Naive thymus-derived CD4-positive, alpha-beta T cell (primary cell): ENCODE results near the gene HOXA13. TPM values are rescaled to one million over a fixed set of nuclear protein-coding genes. Genes with fewer than 3 reads are reported as not detected.
A peak's percentile ranks its signal among the peaks of the same experiment; 100 is the strongest.

Source experiments
- ATAC-seq: fragments of 150-1000 bp; cut with Tn5 transposase; 2 replicates; pipeline ENCODE4 v1.10.0; 2021; ENCODE audit warnings: mild to moderate bottlenecking, moderate library complexity
- CTCF ChIA-PET: fragments of 350-600 bp; sonication (Branson Sonifier 250); formaldehyde crosslinking; loops from one replicate; lab custom pipeline; 2021; ENCODE audit warnings: antibody characterized with exemption; lab: Charles Lee
- POLR2A ChIA-PET: fragments of 350-600 bp; sonication (Branson Sonifier 250); formaldehyde crosslinking; loops from one replicate; lab custom pipeline; 2021; ENCODE audit warnings: antibody characterized with exemption, inconsistent platforms; lab: Charles Lee
- DNase-seq, 9 donors: peaks; one replicate each; pipeline versions ENCODE4 v3.0.0 to v3.0.0-alpha.2; 2020 to 2022; ENCODE audit warnings: mixed read lengths in 1 of 9
- H3K27ac ChIP-seq: one replicate; pipeline ENCODE4 v1.7.0; 2013; ENCODE audit warnings: mild to moderate bottlenecking, low read depth, low read length, moderate library complexity
- H3K27me3 ChIP-seq, 2 donors: one replicate each; pipeline ENCODE4 v1.7.0; 2013; ENCODE audit warnings: low read length in 2 of 2, mild to moderate bottlenecking in 2 of 2, moderate library complexity in 2 of 2; ENCODE audit not compliant: control insufficient read depth in 2 of 2, insufficient read depth in 2 of 2
- H3K36me3 ChIP-seq, 3 experiments: 1 replicate in 2 of 3; 2 replicates in 1 of 3; pipeline ENCODE4 v1.7.0; 2013; ENCODE audit warnings: low read length in 3 of 3, mild to moderate bottlenecking in 3 of 3, moderate library complexity in 1 of 3; ENCODE audit not compliant: insufficient read depth in 3 of 3, control insufficient read depth in 2 of 3
- H3K4me1 ChIP-seq, 2 donors: one replicate each; pipeline ENCODE4 v1.7.0; 2013; ENCODE audit warnings: low read length in 2 of 2, mild to moderate bottlenecking in 2 of 2, moderate library complexity in 1 of 2; ENCODE audit not compliant: control insufficient read depth in 2 of 2, insufficient read depth in 2 of 2
- H3K4me3 ChIP-seq: 2 replicates; pipeline ENCODE4 v1.7.0; 2013; ENCODE audit warnings: mild to moderate bottlenecking, low read length
- H3K9me3 ChIP-seq, 3 experiments: 1 replicate in 2 of 3; 2 replicates in 1 of 3; pipeline ENCODE4 v1.7.0; 2013; ENCODE audit warnings: low read length in 3 of 3; ENCODE audit not compliant: control insufficient read depth in 2 of 3
- H3K27ac Mint-ChIP-seq, 9 donors: one replicate each; pipeline ENCODE4 v1.8.0; 2020 to 2022; ENCODE audit warnings: mixed read lengths in 9 of 9, mild to moderate bottlenecking in 8 of 9, moderate library complexity in 5 of 9, inconsistent platforms in 2 of 9
- H3K27me3 Mint-ChIP-seq, 5 donors: one replicate each; pipeline ENCODE4 v1.8.0; 2021 to 2022; ENCODE audit warnings: mixed read lengths in 5 of 5, mild to moderate bottlenecking in 1 of 5
- H3K36me3 Mint-ChIP-seq, 5 donors: one replicate each; pipeline ENCODE4 v1.8.0; 2020 to 2022; ENCODE audit warnings: mixed read lengths in 5 of 5, mild to moderate bottlenecking in 3 of 5, inconsistent platforms in 1 of 5
- H3K4me1 Mint-ChIP-seq, 7 donors: one replicate each; pipeline ENCODE4 v1.8.0; 2020 to 2022; ENCODE audit warnings: mixed read lengths in 7 of 7, mild to moderate bottlenecking in 3 of 7, inconsistent platforms in 1 of 7
- H3K4me3 Mint-ChIP-seq, 10 donors: one replicate each; pipeline ENCODE4 v1.8.0; 2020 to 2022; ENCODE audit warnings: mild to moderate bottlenecking in 10 of 10, mixed read lengths in 10 of 10, moderate library complexity in 6 of 10, inconsistent platforms in 2 of 10
- H3K9me3 Mint-ChIP-seq, 11 donors: one replicate each; pipeline ENCODE4 v1.8.0; 2020 to 2022; ENCODE audit warnings: mixed read lengths in 11 of 11, mild to moderate bottlenecking in 4 of 11, inconsistent platforms in 1 of 11, moderate library complexity in 1 of 11
- intact Hi-C, 2 donors: fragments of 100-400 bp; cut with micrococcal nuclease; formaldehyde crosslinking; loops; one replicate each; pipeline ENCODE4 v1.15.1; 2023
- polyA plus RNA-seq, 2 donors: library from polyadenylated mRNA; unstranded; fragments of 300-500 nt; fragmentation: Illumina TruSeq; gene quantifications; one replicate each; pipeline ENCODE4 v1.2.3, GENCODE V29; 2021
- total RNA-seq, 6 experiments: library from RNA in 5 of 6; stranded (reverse) in 5 of 6; gene quantifications; 1 replicate in 5 of 6; 2 replicates in 1 of 6; pipeline ENCODE4 v1.2.3 and lab custom pipeline; 2021 to 2026

Gene HOXA13
- total and polyA plus RNA-seq, 7 experiments from 2014 or later = not detected

GRCh38 chr7:27213433-27214238, 13.7 kb upstream of the HOXA13 start:
- Mint-ChIP-seq H3K4me1 (peaks cover 0 to 19% (median 13%) of the 10 kb centered on the region in 7 donors), H3K27ac (no peak overlapping the region), H3K36me3 (no peaks in the 10 kb centered on the region), H3K4me3 (peak overlapping the region in 2 of 10 donors; percentile 26 to 40), H3K9me3 (peaks cover 0 to 1% (median 0%) of the 10 kb centered on the region in 11 donors), H3K27me3 (peaks cover 79 to 96% (median 87%) of the 10 kb centered on the region in 5 donors)
- ATAC-seq (no peak), DNase-seq (no peak)
- Histone ChIP-seq H3K36me3 (no peaks in the 10 kb centered on the region), H3K4me3 (no peak overlapping the region), H3K9me3 (no peaks in the 10 kb centered on the region), H3K27ac (no peak overlapping the region), H3K4me1 (peaks cover 4 to 7% of the 10 kb centered on the region in 2 donors), H3K27me3 (peaks cover 14 to 44% of the 10 kb centered on the region in 2 donors)
- intact Hi-C loops = loop anchor here (5.0 kb wide), 4 partner anchors 559 to 884 kb away; no protein-coding TSS in a partner anchor
- POLR2A ChIA-PET = no interaction called here
- CTCF ChIA-PET = no interaction called here

GRCh38 chr7:27212497-27213432, 12.9 kb upstream of the HOXA13 start:
- CTCF ChIA-PET = no interaction called here
- Histone ChIP-seq H3K4me3 (no peak overlapping the region), H3K9me3 (no peaks in the 10 kb centered on the region), H3K36me3 (no peaks in the 10 kb centered on the region), H3K27me3 (peaks cover 16 to 49% of the 10 kb centered on the region in 2 donors), H3K27ac (no peak overlapping the region), H3K4me1 (peaks cover 4 to 7% of the 10 kb centered on the region in 2 donors)
- Mint-ChIP-seq H3K9me3 (peaks cover 0 to 1% (median 0%) of the 10 kb centered on the region in 11 donors), H3K36me3 (no peaks in the 10 kb centered on the region), H3K4me3 (peak overlapping the region in 6 of 10 donors; percentile 3 to 46 (median 15)), H3K27me3 (peaks cover 77 to 94% (median 88%) of the 10 kb centered on the region in 5 donors), H3K4me1 (peaks cover 0 to 19% (median 13%) of the 10 kb centered on the region in 7 donors), H3K27ac (no peak overlapping the region)
- POLR2A ChIA-PET = no interaction called here
- no peak for ATAC-seq
- DNase-seq = no peak
- intact Hi-C loops = loop anchor here (5.0 kb wide), 4 partner anchors 560 to 885 kb away; no protein-coding TSS in a partner anchor

- no peaks in the 10 kb centered on the region for H3K9me3 ChIP-seq
- no peak overlapping the region for H3K4me3 Mint-ChIP-seq
- peaks cover 0 to 19% (median 13%) of the 10 kb centered on the region in 7 donors for H3K4me1 Mint-ChIP-seq
- peaks cover 0 to 1% (median 0%) of the 10 kb centered on the region in 11 donors for H3K9me3 Mint-ChIP-seq
- H3K36me3 ChIP-seq = no peaks in the 10 kb centered on the region
- H3K36me3 Mint-ChIP-seq = no peaks in the 10 kb centered on the region
- H3K27ac ChIP-seq = no peak overlapping the region
- DNase-seq (no peak), ATAC-seq (no peak)
- intact Hi-C loops = loop anchor here (5.0 kb wide), 4 partner anchors 561 to 886 kb away; no protein-coding TSS in a partner anchor
- H3K4me3 ChIP-seq = no peak overlapping the region
- H3K27me3 Mint-ChIP-seq = peaks cover 77 to 95% (median 89%) of the 10 kb centered on the region in 5 donors
- ChIA-PET CTCF (no interaction called here), POLR2A (no interaction called here)
- H3K4me1 ChIP-seq = peaks cover 4 to 7% of the 10 kb centered on the region in 2 donors
- no peak overlapping the region for H3K27ac Mint-ChIP-seq
- H3K27me3 ChIP-seq = peaks cover 16 to 54% of the 10 kb centered on the region in 2 donors
Measured at GRCh38 chr7:27211764-27212204, 11.9 kb upstream of the HOXA13 start.

- Mint-ChIP-seq H3K27ac (no peak overlapping the region), H3K9me3 (peaks cover 0 to 3% (median 0%) of the 10 kb centered on the region in 11 donors), H3K27me3 (peaks cover 80 to 96% (median 93%) of the 10 kb centered on the region in 5 donors), H3K4me1 (peaks cover 0 to 24% (median 13%) of the 10 kb centered on the region in 7 donors), H3K4me3 (peak overlapping the region in 1 of 10 donors; percentile 67), H3K36me3 (no peaks in the 10 kb centered on the region)
- CTCF ChIA-PET = interaction anchor here (0.5 to 2.4 kb wide), 3 partner anchors 12 to 1178 kb away, joined by 3 to 9 read pairs (median 3); no protein-coding TSS in a partner anchor
- intact Hi-C loops = loop anchor here (5.0 kb wide), 4 partner anchors 561 to 886 kb away; no protein-coding TSS in a partner anchor
- ATAC-seq (no peak), DNase-seq (no peak)
- no peak overlapping the region for H3K27ac ChIP-seq
- peaks cover 4 to 7% of the 10 kb centered on the region in 2 donors for H3K4me1 ChIP-seq
- no peak overlapping the region for H3K4me3 ChIP-seq
- H3K9me3 ChIP-seq = no peaks in the 10 kb centered on the region
- H3K27me3 ChIP-seq = peaks cover 16 to 59% of the 10 kb centered on the region in 2 donors
- no peaks in the 10 kb centered on the region for H3K36me3 ChIP-seq
- POLR2A ChIA-PET = no interaction called here
Measured at GRCh38 chr7:27211084-27211446, 11.2 kb upstream of the HOXA13 start.

- peak overlapping the region; percentile 35 to 79 (median 66) for H3K4me3 Mint-ChIP-seq
- H3K27ac Mint-ChIP-seq = no peak overlapping the region
- peaks cover 0 to 29% (median 18%) of the 10 kb centered on the region in 7 donors for H3K4me1 Mint-ChIP-seq
- H3K36me3 ChIP-seq = no peaks in the 10 kb centered on the region
- ChIA-PET CTCF (interaction anchor here (0.6 to 2.4 kb wide), 3 partner anchors 12 to 553 kb away, joined by 3 to 9 read pairs (median 5); no protein-coding TSS in a partner anchor), POLR2A (no interaction called here)
- intact Hi-C loops = loop anchor here (1.0 to 5.0 kb wide), 7 partner anchors 366 to 887 kb away; no protein-coding TSS in a partner anchor
- H3K27me3 ChIP-seq = peaks cover 21 to 64% of the 10 kb centered on the region in 2 donors
- H3K36me3 Mint-ChIP-seq = no peaks in the 10 kb centered on the region
- H3K9me3 ChIP-seq = no peaks in the 10 kb centered on the region
- ATAC-seq (peak; percentile 74), DNase-seq (peak in 2 of 9 donors; percentile 28 to 47)
- no peak overlapping the region for H3K4me3 ChIP-seq
- H3K9me3 Mint-ChIP-seq = peaks cover 0 to 5% (median 0%) of the 10 kb centered on the region in 11 donors
- no peak overlapping the region for H3K27ac ChIP-seq
- peaks cover 4 to 7% of the 10 kb centered on the region in 2 donors for H3K4me1 ChIP-seq
- H3K27me3 Mint-ChIP-seq = peaks cover 80 to 97% (median 93%) of the 10 kb centered on the region in 5 donors
Measured at GRCh38 chr7:27210441-27211083, 10.7 kb upstream of the HOXA13 start.
